Measurements from ENCODE around the gene PDLIM1. TPM values are rescaled to one million over a fixed set of nuclear protein-coding genes. Genes with fewer than 3 reads are reported as not detected.

PDLIM1 gene
- total and polyA plus RNA-seq, 2 experiments from 2014 or later = 32.0 to 143 TPM

DNA sequence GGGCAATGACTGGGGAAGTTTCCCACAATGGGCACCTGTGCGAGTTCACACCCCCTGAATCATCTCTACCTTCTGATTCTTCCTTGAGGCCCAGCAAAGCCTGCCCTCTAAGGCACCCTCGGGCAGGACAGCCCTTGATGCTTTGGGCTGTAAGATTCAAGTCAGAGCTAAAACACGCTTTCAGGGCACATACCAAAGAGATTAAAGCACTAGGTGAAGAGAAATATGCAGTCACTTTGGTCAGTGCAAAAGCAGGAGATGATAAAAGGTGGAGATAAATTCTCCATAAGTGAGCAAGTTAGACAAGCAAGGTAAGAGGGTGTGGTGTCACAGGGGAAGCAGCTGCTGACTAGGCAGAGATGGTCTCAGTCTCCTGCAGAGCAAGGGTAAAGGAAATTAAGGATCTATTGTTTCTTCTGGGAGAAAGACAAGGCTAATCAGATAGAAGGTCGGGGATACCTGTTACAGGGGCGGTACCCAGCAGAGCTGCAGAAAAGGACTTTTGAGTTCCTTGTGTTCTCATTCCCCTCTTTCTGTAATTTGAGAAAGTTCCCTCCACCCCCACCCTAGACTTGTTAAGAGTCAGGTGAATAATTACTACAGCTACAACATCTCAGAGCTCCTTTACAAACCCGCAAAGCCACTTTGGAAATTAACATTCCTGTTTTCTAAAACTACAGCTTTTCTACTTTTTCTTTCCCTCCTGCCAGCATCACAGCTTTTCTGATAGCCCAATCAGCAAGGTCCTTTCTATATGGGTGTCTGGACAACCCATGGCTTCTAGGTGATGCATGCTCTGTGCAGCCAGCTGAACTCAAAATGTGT lies 26.4 kb downstream of the PDLIM1 start:
- Histone ChIP-seq H3K4me2 (ENCODE audit: unreplicated experiment) (no peak overlapping the region), H3K79me2 (ENCODE audit: insufficient read depth) (no peaks in the 10 kb centered on the region), H3K4me3 (no peak overlapping the region), H3K9me2 (ENCODE audit: insufficient read depth) (no peaks in the 10 kb centered on the region), H3K4me1 (ENCODE audit: insufficient read depth) (peaks cover 33% of the 10 kb centered on the region), H3K9me3 (ENCODE audit: low read depth) (no peaks in the 10 kb centered on the region), H4K20me1 (ENCODE audit: insufficient read depth) (no peaks in the 10 kb centered on the region), H3K27ac (no peak overlapping the region), H3K36me3 (ENCODE audit: low read depth) (peaks cover 8% of the 10 kb centered on the region), H3K9ac (no peak overlapping the region), H3K27me3 (replicated peaks; ENCODE audit: insufficient read depth) (no peaks in the 10 kb centered on the region), H2AFZ (no peak overlapping the region), H3F3A (ENCODE audit: insufficient read depth) (peaks cover 32% of the 10 kb centered on the region)
- 81 to 91% methylated on average over 6 of the region's 6 CpGs for WGBS, 2 experiments (ENCODE audit: low coverage in 1 of 2, low lambda C conversion rate in 2 of 2, missing lambda C conversion rate in 2 of 2)
- in situ Hi-C loops (cut with MboI) = no loop called here
- no peak for DNase-seq
- no peak for TF ChIP-seq EZH2phosphoT487 (IDR thresholded peaks at IDR 0.05; ENCODE audit: insufficient read depth, low read depth)
- TF ChIP-seq EZH2 (IDR thresholded peaks at IDR 0.05; ENCODE audit: insufficient read depth, poor library complexity, severe bottlenecking) = no peak

DNA sequence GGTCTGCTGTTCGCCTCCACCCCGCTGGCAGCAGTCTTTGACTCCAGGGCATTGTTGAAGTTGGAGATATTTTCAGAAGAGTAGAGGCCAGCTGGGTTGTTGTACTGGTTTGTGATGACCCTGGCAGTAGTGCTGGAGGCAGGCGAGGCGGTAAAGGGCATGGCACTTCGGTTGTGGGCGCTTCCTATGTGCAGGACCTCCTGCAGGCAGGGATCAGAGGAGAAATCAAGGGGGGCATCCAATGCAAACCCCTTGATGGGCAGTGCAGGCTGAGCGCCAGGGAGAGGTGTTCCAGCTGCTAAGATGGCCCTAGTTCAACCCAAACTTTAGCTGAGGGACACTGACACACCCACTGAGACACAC lies 27.0 kb downstream of the PDLIM1 start:
- H3K4me3 ChIP-seq = no peak overlapping the region
- H3K36me3 ChIP-seq (ENCODE audit: low read depth) = peaks cover 8% of the 10 kb centered on the region
- H3K9me2 ChIP-seq (ENCODE audit: insufficient read depth) = no peaks in the 10 kb centered on the region
- no peak for DNase-seq
- 85 to 89% methylated on average over 7 of the region's 7 CpGs for WGBS, 2 experiments (ENCODE audit: low coverage in 1 of 2, low lambda C conversion rate in 2 of 2, missing lambda C conversion rate in 2 of 2)
- H3K27ac ChIP-seq = no peak overlapping the region
- H2AFZ ChIP-seq = no peak overlapping the region
- no peaks in the 10 kb centered on the region for H3K9me3 ChIP-seq (ENCODE audit: low read depth)
- TF ChIP-seq EZH2phosphoT487 (IDR thresholded peaks at IDR 0.05; ENCODE audit: insufficient read depth, low read depth) = no peak
- no peak for TF ChIP-seq EZH2 (IDR thresholded peaks at IDR 0.05; ENCODE audit: insufficient read depth, poor library complexity, severe bottlenecking)
- in situ Hi-C loops (cut with MboI) = no loop called here
- no peak overlapping the region for H3K4me2 ChIP-seq (ENCODE audit: unreplicated experiment)
- H3F3A ChIP-seq (ENCODE audit: insufficient read depth) = peaks cover 32% of the 10 kb centered on the region
- no peaks in the 10 kb centered on the region for H4K20me1 ChIP-seq (ENCODE audit: insufficient read depth)
- H3K27me3 ChIP-seq (replicated peaks; ENCODE audit: insufficient read depth) = no peaks in the 10 kb centered on the region
- peaks cover 33% of the 10 kb centered on the region for H3K4me1 ChIP-seq (ENCODE audit: insufficient read depth)
- H3K79me2 ChIP-seq (ENCODE audit: insufficient read depth) = no peaks in the 10 kb centered on the region
- no peak overlapping the region for H3K9ac ChIP-seq

DNA sequence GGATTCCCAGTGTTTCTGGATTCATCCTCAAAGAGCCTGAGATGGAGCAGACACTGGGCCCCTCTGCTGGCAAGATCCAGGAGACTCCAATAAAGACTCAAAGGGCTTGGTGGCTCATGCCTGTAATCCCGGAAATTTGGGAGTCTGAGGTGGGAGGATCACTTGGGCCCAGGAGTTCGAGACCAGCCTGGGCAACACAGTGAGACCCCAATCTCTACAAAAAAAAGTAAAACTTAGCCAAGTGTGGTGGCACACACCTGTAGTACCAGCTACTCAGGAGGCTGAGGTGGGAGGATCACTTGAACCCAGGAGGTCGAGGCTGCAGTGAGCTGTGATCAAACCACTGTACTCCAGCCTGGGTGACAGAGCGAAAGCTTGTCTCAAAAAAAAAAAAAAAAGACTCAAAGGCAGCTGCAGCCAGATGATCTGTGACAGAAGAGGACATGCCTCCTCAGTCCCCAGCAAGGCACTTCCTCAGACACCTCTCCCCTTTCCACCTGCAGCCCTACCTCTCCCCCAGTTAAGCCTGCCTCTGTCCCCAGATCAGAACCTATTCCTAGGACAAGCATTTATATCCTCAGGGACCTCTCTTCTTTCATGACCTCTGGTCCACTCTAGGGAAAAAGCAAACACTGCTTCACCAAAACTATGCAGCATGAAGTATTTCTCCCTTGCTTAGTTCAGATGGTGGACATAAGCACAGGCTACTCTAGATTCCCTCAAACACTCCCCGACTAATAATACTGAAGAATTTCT lies 27.9 kb downstream of the PDLIM1 start:
- Histone ChIP-seq H3K4me1 (ENCODE audit: insufficient read depth) (peaks cover 33% of the 10 kb centered on the region), H3K9ac (no peak overlapping the region), H3K27me3 (replicated peaks; ENCODE audit: insufficient read depth) (no peaks in the 10 kb centered on the region), H3K27ac (no peak overlapping the region), H3K4me3 (no peak overlapping the region), H2AFZ (no peak overlapping the region), H3K9me3 (ENCODE audit: low read depth) (no peaks in the 10 kb centered on the region), H3K9me2 (ENCODE audit: insufficient read depth) (no peaks in the 10 kb centered on the region), H3F3A (ENCODE audit: insufficient read depth) (peaks cover 27% of the 10 kb centered on the region), H3K36me3 (ENCODE audit: low read depth) (peaks cover 13% of the 10 kb centered on the region), H3K4me2 (ENCODE audit: unreplicated experiment) (no peak overlapping the region), H4K20me1 (ENCODE audit: insufficient read depth) (no peaks in the 10 kb centered on the region), H3K79me2 (ENCODE audit: insufficient read depth) (no peaks in the 10 kb centered on the region)
- DNase-seq = no peak
- no peak for TF ChIP-seq EZH2 (IDR thresholded peaks at IDR 0.05; ENCODE audit: insufficient read depth, poor library complexity, severe bottlenecking)
- TF ChIP-seq EZH2phosphoT487 (IDR thresholded peaks at IDR 0.05; ENCODE audit: insufficient read depth, low read depth) = no peak
- in situ Hi-C loops (cut with MboI) = no loop called here
- 87 to 98% methylated on average over 4 to 5 of the region's 5 CpGs for WGBS, 2 experiments (ENCODE audit: low coverage in 1 of 2, low lambda C conversion rate in 2 of 2, missing lambda C conversion rate in 2 of 2)

DNA sequence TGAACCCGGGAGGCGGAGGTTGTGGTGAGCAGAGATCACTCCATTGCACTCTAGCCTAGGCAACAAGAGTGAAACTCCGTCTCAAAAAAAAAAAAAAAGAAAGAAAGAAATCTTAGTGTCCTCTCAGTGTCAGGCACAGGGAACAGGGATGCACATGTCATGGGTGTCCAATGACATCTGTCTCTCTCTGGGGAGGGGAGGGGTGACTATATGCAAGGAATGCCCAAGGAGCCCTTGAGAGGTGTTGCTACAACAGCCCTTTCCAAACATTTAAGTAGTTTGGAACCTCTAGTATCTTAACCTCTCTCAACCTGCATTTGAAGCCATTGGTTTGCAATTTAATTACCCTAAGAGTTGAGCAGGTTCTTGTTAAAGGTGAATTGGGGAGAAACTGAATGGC lies 28.9 kb downstream of the PDLIM1 start:
- H3K4me1 ChIP-seq (ENCODE audit: insufficient read depth) = peaks cover 29% of the 10 kb centered on the region
- no peak for DNase-seq
- WGBS, 2 experiments (ENCODE audit: low coverage in 1 of 2, low lambda C conversion rate in 2 of 2, missing lambda C conversion rate in 2 of 2) = 91 to 93% methylated on average over 2 to 3 of the region's 3 CpGs
- no peaks in the 10 kb centered on the region for H3K9me3 ChIP-seq (ENCODE audit: low read depth)
- H3K9me2 ChIP-seq (ENCODE audit: insufficient read depth) = no peaks in the 10 kb centered on the region
- H3K36me3 ChIP-seq (ENCODE audit: low read depth) = peaks cover 16% of the 10 kb centered on the region; the same call in 1 of the 2 replicates
- no peak overlapping the region for H3K4me3 ChIP-seq
- H3K79me2 ChIP-seq (ENCODE audit: insufficient read depth) = no peaks in the 10 kb centered on the region
- peak overlapping the region; percentile 97 for H3K27ac ChIP-seq
- H3K27me3 ChIP-seq (replicated peaks; ENCODE audit: insufficient read depth) = no peaks in the 10 kb centered on the region
- H3F3A ChIP-seq (ENCODE audit: insufficient read depth) = peaks cover 20% of the 10 kb centered on the region; the same call in 1 of the 2 replicates
- no peak overlapping the region for H2AFZ ChIP-seq
- H3K4me2 ChIP-seq (ENCODE audit: unreplicated experiment) = no peak overlapping the region
- H4K20me1 ChIP-seq (ENCODE audit: insufficient read depth) = no peaks in the 10 kb centered on the region
- in situ Hi-C loops (cut with MboI) = no loop called here
- H3K9ac ChIP-seq = no peak overlapping the region
- no peak for TF ChIP-seq EZH2phosphoT487 (IDR thresholded peaks at IDR 0.05; ENCODE audit: insufficient read depth, low read depth)
- TF ChIP-seq EZH2 (IDR thresholded peaks at IDR 0.05; ENCODE audit: insufficient read depth, poor library complexity, severe bottlenecking) = no peak
